CD1c-positive myeloid dendritic cell (primary cell): ENCODE measurements around the gene RMI2.
A peak's percentile ranks its signal among the peaks of the same experiment; 100 is the strongest.

Source experiments
- DNase-seq: peaks from one replicate; pipeline ENCODE4 v3.0.0-alpha.2; 2016; ENCODE audit errors: extremely low spot score

RMI2 gene

DNA sequence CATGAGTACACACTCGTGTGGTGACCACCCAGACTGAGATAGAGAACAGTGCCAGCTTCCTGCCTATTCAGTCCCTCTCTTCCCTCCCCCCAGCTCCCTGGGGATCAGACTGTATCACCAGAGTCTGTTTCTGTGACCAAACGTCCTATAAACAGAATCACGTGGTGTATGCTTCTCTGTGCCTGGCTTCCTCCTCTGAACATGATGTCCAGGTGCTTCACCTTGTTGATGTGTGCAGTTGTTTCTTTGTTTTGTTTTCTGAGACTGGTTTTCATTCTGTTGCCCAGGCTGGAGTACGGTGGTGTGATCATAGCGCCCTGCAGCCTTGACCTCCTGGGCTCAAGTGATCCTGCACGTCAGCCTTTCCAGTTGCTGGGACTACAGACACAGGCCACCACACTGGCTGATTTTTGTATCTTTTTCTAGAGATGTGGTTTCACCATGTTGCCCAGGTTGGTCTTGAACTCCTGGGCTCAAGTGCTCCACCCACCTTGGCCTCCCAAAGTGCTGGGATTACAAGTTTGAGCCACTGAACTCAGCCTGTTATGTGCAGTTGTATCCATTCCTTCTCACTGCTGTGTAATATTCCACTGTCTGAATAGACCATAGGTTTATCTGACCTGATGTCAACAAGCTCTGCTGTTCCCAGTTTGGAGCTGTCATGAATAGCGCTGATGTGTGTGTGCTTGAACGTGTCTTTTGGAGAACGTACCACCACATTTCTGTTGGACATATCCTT, 35.2 kb upstream of the RMI2 start:
- DNase-seq = peak; percentile 18

DNA sequence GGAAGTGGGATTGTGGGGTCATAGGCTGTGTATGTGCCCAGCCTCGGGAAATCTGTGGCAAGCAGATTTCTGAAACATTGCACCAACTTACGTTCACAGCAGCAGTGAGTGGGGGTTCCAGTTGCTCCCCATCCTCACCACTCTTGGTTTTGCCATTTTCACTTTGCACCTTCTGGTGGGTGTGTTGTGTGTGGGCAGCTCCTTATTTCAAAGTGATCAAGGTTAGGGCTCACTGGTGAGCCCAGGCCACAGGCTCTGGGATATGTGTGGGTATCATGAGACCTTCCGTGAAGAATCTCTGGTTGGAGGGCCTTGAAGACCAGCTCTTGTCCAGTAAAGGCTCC, 34.7 kb upstream of the RMI2 start:
- DNase-seq = no peak

DNA sequence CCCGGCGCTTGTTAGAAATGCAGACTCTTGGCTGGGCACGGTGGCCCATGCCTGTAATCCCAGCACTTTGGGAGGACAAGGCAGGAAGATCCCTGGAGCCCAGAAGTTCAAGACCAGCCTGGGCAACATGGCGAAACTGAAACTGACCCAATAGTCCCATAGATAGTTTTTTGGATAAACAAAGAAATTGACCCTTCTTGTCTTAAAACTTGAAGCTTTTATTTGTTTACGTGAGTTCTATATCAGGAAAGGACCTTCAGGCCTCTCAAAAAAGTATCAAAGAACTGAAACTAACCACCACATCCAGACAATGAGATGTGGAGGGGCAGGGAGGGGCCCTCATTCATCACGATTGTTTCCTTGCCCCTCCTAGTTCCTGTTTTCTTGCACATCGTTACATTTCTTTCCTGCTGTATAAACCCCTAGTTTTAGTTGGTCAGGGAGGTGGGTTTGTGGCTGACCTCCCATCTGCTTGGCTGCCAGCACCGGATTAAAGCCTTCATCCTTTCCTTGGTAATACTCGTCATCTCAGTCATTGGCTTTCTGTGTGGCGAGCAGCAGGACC, 34.2 kb upstream of the RMI2 start:
- peak; percentile 81 for DNase-seq

DNA sequence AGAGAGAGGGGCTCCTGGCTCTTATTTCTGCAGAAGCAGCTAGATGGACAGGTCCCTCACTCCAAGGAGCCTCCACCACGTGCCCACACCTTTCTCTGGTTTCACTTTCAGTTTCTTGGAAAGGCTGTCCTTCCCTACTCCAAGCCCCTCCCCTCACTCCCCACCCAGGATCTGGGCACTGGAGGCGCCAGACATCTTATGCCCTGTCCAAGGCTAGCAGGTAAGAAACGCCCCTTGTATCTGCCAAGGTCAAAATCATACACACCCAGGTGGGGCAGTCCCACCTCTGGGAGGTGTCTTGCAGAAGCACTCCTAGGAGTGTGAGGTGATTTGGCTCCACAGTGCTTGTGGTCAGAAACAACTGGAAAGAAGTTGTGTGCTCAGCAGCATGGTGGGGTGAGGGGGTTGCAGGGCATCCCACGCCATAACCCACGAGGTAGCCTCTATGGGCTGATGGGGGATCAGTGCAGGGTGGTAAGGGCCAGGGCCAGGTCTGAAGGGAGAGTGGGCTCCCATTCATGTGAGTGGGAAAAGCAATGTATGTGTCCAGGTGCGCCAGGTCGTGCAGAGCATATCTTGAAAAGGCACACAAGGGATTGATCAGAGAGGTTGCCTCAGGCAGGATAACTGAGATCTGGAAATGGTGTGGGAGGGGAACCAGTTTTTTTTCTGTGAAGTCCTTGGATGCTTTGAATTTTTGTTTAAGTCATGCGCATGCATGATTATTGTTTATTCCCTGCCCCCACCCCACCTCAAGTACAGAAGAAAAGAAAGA, 32.4 kb upstream of the RMI2 start:
- DNase-seq = peak; percentile 27

DNA sequence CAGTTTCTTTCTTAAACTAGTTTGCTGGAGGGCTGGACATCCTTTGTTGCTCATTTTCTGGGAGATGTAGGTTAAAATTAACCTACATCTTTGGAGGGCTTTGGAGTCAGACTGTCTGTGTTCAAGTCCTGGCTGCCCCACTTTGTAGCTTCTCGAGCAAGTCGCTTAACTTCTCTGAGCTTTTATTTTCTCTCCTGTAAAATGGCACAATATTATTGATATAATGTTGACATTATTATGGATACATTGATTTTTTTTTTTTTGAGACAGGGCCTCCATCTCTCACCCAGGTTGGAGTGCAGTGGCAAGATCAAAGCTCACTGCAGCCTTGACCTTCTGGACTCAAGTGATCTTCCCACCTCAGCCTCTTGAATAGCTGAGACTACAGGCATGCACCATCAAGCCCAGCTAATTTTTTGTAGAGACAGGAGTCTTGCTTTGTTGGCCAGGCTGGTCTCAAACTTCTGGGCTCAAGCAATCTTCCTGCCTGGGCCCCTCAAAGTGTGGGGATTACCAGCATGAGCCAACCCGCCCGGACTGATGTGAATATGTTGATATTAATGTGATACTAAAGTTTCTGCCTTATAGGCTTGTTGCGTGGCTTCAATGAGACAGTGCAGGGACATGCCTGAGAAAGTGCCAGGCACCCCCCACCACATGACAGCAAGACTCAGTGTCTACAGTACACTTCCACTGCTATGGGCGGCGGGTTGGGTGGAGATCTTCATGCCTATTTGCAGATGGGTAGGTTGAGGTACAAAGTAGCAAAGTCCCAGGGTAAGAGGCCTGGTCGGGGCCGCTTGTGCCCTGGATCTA, 31.6 kb upstream of the RMI2 start:
- DNase-seq = no peak

DNA sequence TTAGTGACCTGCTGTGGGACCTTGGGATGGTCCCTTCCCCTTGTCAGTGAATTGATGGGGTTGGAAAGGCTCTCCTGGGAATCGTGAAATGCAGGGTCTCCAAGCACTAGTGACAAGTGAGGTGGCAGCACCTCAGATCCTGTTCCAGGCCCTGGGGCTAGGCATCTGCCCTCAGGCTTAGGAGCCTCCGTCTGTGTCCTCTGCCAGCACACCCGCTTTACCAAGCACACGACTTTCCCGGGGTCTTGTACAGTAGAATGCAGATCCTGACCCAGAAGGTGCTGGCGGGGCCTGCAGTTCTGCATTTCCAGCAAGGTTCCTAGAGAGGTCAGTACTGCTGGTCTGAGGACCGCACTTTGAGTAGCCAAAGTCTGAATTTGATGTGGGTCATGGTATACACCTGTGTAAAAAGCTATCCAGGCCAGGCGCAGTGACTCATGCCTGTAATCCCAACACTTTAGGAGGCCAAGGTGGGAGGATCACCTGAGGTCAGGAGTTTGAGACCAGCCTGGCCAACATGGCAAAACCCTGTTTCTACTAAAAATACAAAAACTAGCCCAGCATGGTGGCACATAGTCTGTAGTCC, 30.9 kb upstream of the RMI2 start:
- DNase-seq = no peak

DNA sequence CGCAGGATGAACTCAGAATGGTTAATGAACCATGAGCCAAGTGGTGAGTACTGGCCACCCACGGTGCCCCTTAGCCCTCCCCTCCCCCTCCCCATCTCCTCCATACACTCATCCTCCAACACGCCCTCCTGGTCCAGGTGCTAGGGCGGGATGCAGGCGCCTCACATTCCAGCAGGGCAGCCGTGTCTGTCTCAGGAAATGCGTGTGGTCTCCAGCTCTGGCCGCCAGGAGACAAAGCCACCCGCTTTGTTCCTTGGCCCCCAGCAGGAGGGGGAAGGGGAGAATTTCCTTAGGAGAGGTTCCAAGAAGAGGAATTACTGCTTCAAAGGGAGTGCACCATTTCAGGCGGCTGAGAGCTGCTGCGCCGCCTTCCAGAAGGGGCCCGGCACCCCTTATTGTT, 29.7 kb upstream of the RMI2 start:
- DNase-seq = no peak

DNA sequence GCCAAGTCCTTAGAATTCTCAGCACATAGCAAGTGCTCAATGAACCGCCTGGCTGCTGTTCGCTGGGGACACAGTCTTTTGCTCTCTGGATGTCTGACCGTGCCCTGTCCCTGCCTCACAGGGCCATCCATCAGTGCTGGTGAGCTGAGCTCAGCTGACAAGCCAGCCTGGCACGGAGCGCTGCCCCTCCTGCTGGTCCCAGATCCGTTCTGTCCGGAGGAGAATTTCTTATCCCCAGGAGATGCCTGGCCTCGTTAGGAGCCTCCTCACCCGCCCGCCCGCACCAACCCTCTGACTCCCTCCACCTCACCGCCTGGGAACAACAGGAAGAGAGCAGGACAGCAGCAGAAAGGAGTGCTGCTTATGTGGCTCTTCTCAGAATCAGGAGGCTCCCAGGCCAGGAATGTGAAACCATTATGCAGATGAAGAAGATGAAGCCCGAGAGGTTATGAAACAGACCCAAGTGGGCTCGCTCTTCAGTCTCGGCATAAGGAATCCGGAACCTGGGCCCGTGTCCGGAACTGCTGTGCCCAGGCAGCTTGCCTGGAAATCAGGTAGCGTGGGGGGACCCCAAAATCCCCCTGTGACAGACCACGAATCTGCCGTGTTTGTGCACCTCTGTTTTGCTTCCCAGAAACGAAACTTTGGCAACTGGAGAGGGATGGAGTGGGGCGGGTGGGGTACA, 28.8 kb upstream of the RMI2 start:
- DNase-seq = no peak

DNA sequence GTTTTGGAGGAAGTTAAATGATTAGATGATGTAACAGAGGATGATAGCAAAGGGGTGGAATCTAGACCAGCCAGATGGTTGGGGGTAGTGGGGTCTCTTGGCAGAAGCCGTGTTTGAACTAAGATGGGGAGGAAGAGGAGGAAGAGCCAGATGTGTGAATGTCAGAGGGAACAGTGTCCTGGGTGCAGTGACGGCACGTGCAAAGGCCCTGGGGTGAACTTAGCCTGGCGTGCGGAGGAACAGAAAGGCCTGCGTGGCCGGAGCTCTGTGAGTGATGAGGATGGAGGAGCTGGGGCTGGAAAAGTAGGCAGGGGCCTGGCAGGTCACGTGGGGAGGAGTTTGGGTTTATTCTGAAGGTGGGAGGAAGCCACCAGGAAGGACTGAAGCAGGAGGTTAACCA, 26.4 kb upstream of the RMI2 start:
- DNase-seq = no peak

DNA sequence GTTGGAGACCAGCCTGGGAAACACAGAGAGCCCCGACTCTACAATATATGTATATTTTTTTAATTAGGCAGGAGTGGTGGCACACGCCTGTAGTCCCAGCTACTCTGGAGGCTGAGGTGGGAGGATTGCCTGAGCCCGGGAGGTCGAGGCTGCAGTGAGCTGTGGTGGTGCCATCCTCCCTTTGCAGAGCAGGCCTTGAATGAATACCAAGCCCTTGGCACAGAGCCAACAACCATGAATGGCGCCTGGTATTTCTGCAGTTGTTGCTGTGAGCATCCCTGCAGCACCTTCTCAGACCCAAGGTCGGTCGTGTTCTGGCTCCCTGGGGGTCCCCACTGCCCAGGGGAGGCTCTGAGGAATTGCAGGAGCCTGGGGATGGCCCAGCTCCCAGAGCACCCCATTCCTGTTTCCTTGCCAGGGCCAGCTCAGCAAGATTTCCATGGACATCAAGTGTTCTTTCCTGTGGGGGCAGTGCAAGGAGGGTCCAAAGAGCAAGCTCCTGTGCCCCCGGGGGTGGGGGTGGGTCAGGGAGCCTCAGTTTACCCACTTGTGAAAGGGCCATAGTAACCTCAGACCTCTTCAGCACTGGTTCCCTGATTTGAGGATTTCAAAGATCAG, 25.6 kb upstream of the RMI2 start:
- DNase-seq = no peak

DNA sequence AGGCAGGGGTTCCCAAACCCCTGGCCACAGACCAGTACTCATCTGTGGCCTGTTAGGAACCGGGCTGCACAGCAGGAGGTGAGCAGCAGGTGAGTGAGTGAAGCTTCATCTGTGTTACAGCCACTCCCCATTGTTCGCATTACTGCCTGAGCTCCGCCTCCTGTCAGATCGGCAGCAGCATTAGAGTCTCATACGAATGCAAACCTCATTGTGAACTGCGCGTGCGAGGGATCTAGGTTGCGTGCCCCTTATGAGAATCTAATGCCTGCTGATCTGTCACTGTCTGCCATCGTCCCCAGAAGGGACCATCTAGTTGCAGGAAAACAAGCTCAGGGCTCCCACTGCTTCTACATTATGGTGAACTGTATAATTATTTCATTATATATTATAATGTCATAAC, 25.1 kb upstream of the RMI2 start:
- no peak for DNase-seq

DNA sequence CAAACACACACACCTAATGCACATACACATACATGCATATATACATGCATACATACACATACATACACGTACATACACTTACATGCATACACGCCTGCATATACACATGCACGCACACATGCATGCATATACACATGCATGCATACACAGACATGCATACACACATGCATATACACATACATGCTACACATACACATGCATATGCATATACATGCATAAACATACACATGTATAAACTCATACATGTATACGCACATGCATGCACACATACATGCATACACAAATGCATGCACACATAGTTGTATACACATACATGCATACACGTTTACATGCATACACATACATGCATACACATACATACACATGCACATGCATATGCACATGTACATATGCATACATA, 23.6 kb upstream of the RMI2 start:
- DNase-seq = no peak

DNA sequence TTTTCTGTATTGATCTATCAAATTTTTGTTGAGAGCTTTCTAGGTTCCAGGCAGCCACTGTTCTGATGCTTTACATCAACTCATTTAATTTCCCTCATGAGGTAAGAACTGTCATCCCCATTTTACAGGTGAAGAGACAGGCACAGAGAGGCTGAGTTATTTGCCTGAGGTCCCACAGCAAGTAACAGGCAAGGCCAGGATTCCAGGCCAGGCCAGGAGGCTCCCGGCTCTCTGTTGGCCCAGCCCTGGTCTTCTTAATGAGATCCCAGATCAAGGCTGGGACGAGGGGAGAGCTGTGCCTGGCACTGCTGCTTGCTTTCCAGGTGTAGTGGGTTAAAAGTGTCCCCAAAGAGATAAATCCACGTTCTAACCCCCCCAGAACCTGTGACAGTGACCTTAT, 22.4 kb upstream of the RMI2 start:
- no peak for DNase-seq

DNA sequence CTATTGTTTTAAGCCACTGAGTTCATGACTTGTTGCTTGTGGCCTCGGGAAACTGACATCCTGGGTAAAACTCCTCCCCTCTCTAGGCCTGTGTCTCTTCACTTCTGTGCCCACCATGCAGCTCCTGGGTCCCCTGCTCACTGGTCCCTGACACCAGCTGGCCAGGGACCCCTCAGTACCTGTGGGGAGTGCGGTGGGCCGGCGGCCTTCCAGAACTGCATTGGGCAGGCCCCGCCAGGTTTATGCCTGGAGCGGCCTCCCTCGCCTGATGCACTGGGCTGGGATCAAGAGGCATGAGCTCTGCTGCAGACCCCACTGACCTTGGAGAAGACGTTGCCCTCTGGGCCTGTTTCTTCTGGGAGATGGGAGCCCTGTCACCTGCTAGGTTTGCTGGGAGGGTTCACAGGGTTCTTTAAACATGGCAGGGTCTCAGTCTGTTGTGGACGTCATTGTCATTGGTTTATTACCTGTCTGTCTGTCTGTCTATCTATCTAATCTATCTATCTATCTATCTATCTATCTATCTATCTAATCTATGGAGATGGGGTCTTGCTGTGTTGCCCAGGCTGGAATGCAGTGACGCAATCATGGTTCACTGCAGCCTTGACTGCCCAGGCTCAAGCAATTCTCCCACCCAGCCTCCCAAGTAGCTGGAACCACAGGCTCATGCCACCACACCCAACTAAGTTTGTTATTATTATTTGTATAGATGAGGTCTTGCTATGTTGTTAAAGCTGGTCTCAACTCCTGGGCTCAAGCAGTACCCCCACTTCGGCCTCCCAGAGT, 21.5 kb upstream of the RMI2 start:
- no peak for DNase-seq

DNA sequence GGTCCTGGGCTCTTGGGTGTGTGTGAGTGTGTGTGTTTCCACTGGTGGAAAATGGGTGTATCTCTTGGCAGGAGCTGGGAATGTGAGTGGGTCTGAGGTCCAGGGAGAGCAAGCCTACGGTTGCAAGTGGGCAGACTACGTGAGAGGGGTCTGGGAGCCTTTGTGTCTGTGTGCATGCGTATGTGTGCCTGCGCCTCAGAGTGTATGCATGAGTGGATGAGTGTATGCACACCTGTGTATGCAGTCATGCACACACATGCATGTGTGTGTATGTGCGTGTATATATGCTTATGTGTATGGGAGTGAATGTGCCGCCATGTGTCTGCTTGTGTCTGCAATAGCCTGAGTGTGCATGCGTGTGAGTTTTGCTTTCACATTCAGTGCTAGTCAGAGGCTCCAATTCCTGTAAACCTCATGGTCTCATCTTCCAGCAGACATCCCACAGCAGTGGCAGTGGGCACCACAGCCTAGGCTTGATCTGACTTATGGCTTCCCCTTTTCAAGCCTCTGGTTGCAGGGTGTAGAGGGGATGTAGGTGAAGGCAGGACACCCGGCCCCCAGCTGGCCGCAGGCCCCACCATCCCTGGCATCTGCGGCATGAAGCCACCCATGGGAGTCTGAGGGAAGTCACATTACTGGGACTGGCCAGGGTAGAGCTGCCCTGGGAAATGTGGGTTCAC, 19.7 kb upstream of the RMI2 start:
- peak; percentile 76 for DNase-seq

DNA sequence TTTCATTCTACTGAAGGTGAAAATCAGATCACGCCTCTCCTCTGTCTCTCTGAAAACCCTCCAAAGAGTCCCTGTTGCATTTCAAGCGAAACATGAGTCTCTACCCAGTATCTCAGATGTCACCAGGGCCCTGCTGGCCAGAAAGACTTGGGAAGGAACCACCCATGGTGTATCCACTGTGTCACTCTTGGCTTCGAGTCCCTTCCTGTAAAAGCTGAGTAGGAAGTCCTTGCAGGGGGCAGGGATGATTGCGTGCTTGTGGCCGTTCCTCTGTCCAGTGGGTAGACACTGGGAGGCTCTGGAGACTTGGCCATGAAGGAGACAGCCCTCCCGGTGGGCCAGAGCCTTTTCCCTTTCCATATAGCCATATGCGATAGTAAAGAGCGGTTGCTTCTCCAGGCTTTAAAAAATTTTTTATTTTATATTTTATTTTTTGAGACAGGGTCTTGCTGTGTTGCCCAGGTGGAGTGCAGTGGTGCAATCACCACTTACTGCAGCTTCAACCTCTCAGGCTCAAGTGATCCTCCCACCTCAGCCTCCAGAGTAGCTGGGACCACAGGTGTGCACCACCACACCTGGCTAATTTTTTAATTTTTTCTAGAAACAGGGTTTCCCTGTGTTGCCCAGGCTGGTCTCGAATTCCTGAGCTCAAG, 19.0 kb upstream of the RMI2 start:
- DNase-seq = peak; percentile 71

DNA sequence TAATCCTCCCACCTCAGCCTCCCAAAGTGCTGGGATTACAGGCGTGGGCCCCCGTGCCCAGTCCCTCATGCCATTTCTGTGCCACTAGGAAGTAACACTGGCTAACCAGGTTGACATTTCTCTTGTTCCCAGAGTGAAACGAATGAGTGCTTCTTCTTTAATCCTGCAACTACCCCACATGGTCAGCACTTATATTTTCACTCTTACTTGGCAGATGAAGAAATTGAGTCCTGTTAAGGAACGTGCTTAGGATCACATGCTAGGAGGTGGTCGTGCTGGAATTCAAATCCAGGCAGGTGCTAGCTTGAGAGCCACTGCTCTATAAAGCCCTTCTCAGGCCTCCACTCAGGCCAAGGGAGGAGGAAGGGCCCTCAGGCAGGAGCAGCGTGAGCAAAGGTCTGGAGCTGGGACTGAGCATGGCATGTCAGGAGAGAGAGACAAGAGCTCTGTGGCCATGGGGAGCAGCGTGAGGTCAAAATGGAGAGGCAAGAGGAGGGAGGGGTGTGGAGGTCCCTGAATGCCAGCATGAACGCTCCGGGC, 18.5 kb upstream of the RMI2 start:
- peak; percentile 32 for DNase-seq

DNA sequence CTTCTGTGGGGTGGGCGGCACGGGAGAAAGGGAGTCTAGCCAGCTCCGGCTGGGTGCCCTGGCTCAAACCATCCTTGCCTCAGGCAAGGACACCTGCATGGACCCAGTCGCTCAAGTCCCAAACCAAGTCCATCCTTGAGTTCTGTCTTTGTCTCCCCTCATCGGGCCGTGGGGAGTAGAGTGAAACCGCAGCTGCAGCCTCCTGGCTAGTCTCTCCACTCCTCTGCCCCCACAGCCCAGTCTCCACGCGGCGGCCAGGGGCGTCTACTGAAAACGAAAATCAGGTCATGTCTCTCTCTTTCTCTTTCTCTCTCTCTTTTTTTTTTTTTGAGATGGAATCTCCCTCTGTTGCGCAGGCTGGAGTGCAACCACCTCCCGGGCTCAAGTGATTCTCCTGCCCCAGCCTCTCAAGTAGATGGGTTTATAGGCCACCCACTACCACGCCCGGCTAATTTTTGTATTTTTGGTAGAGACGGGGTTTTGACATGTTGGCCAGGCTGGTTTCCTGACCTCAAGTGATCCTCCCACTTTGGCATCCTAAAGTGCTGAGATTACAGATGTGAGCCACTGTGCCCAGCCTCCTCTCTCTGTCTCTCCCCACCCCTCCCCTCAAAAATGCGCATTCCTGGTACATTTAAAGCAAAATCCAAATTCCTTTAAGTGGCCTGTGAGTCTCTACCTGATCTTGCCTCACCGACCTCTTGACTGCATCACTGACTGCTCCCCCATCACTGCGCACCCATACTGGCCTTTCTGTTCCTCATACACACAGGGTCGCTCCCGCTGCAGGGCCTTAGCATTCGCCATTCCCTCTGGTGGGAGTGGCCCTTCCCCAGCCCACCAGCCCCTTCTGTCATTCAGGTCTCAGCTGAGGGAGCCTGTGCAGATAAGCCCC, 17.7 kb upstream of the RMI2 start:
- DNase-seq = peak; percentile 24
